ENCODE results near the gene ENTPD2.

Gene ENTPD2

DNA sequence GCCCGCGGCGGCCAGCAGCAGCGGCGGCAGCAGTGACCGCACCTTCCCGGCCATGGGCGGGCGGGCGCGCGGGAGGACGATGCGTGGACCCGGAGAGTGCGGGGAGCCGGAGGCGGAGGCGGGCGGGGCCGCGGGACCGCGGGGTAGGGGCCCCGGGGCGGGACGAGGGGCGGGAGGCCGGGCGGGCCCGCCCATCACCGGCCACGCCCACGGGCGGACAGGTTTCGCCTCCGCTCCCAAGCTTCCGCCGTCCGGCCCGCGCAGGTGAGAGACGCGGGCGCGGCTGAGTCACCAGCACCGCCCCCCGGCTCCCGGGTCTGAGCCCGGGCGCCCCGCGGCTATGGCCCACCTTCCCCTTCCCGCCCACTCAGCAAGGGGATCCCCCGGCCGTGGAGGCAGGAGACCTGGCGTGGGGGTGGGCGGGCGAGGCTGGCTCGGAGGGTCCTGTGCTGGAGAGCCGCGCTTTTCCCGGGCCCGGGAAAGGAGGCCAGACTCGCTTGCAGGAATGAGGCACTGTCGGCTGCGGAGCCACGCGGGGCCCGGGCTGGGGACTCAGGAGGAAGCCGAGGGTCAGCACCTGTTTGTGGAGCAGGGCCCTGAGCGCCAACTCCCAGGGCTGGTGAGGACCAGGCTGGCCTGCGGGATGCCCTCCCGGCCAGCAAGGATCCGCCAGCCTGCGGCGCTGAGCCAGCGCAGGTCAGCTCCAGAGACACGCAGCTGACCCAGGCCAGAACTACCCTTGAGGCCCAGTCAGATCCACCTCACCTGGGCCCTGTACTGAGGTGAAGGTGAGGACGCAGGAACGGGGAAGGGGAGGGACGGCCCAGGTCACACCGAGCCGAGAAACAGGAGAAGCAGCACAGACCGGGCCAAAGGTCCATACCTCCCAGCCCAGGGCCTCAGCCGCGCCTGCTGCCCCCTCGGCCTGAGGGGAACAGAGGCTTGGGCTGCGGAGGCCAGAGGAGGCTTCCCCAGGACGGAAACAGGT lies at the start of gene ENTPD2:
TSS of gene ENTPD2 (minus strand) at position 118 of the 988 bp plus-strand sequence. CDS start at position 54, 64 bp downstream.
- DNase-seq (ENCODE audit: low read depth) = no peak

DNA sequence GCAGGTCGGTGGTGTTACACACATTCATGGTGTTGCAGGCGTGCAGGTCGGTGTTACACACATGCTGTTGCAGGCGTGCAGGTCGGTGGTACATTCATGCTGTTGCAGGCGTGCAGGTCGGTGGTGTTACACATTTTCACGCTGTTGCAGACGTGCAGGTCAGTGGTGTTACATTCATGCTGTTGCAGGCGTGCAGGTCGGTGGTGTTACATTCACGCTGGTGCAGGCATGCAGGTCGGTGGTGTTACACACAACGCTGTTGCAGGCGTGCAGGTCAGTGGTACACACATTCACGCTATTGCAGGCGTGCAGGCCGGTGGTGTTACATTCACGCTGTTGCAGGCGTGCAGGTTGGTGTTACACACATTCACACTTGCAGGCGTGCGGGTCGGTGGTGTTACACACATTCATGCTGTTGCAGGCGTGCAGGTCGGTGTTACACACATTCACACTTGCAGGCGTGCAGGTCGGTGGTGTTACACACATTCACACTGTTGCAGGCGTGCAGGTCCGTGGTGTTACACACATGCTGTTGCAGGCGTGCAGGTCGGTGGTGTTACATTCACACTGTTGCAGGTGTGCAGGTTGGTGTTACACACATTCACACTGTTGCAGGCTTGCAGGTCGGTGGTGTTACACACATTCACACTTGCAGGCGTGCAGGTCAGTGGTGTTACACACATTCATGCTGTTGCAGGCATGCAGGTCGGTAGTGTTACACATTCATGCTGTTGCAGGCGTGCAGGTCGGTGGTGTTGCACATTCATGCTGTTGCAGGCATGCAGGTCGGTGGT lies 49.5 kb upstream of the ENTPD2 start:
- DNase-seq (ENCODE audit: low read depth) = no peak

DNA sequence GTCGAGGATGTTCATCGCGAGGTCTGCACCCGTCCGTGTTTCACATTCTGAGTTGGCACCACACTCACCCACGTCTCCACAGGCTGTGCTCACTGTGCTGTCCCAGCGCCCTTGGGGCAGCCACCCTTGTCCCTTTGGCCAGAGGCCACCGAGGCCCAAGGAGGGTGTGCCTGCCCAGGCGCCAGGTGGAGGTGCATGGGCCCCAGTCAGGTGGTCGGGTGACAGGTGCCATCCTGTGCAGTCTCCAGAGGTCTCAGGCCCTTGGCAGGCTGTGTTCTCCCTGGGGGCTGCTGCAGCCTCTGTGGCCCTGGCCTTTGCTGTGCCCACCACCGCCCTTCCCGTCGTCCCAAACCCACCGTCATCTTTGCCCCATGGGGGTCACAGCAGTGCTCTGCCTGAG lies 45.4 kb upstream of the ENTPD2 start:
- no peak for DNase-seq (ENCODE audit: low read depth)

DNA sequence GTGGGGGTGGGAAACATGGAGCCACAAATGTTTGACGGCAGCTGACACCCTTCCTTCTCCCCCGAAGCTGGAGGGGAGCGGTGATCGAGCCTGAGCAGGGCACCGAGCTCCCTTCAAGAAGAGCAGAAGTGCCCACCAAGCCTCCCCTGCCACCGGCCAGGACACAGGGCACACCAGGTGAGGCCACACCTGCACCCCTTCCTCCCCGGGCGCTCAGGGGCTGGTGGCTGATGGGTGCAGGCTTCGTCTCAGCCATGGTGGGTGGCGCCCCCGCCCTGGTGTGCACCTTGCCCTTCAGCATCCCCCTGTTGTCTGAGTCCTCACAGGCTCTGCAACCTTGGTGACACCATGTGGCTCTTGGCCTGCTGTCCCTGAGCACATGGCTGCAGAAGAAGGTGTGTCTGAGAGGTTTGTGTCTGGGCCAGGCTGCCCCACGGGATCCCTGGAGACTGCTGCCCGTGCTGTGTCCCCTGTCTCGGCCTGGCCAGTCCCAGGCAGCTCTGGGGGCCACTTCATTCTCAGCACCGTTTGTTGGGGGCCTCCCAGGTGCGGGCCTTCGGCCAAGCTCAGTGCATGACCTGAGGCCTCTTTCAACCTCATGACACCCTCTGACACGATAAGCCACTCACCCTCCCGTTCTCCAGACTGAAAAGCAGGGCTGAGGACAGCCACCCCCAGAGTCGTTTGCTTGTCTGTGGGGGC lies 44.1 kb upstream of the ENTPD2 start:
- no peak for DNase-seq (ENCODE audit: low read depth)

DNA sequence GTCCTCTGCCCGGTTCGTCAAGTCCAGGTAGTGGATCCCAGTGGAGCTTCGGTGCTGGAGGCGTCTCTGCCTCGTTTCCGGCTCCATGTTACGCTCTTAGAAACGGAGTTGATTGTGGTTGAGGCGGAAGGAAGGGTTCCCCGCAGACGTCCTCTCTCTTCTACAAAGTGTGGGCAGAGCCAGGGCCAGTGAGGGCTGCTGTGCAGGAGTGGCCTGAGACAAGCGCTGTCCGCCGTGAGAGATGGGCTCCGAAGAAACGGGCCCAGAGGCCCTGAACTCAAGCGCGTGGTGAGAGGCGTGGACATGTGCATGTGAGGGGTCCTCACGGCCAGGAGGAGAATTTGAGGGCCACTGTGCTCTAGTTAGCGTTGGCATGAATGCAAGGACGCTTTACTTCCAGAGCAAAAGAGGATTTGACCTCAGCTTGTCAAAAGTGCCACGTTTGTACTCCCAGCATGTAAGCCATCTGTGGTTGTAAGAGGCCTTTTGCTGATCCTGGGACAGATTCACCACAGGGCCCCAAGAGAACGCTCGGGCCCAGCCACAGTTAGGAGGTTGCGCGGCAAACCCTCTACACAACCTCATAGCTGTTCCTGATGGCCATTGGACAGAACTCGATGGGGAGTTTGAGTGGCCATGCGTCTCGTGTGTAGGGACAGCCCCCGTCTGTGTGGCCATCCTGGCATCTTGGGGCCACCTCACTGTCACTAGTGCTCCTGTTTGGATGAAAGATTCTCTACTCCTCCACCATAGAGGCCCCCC lies 43.1 kb upstream of the ENTPD2 start:
- no peak for DNase-seq (ENCODE audit: low read depth)

DNA sequence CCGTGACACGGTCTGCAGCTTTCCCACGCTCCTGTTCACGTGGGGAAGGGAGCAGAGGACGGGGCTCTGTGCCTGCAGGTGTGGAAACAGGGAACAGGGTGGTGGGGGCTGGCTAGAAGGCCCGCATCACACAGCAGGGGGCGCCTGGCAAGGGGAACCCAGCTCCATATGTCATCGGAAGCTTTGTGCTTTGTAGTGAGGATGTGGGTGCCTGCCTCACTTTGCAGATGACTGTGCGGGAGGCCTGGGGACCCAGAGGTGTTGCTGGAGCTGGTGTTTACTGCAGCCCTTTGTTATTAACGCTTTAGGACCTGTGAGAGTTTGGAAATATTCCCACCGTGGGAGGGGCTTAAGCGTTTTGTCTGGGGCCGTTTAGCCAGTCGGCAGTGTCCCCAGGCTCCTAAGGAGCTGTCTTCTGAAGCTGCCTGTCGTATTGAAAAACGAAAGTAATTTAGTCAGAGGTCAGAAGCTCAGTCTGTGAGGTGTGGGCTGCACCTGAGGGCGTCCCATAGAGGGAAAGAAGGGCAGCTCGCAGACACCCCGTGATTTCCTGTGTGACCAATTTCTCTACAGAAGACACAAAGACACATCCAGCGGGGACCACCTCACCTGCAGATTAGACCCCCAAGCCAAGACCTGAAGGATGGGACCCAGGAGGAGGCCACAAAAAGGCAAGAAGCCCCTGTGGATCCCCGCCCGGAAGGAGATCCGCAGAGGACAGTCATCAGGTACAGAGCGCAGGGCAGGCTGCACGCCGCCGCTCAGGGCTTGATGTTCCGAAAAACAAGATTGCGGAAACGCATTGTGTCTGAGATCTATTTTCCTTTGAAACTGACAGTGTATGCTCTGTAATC lies 42.0 kb upstream of the ENTPD2 start:
- peak; percentile 73 for DNase-seq (ENCODE audit: low read depth)

DNA sequence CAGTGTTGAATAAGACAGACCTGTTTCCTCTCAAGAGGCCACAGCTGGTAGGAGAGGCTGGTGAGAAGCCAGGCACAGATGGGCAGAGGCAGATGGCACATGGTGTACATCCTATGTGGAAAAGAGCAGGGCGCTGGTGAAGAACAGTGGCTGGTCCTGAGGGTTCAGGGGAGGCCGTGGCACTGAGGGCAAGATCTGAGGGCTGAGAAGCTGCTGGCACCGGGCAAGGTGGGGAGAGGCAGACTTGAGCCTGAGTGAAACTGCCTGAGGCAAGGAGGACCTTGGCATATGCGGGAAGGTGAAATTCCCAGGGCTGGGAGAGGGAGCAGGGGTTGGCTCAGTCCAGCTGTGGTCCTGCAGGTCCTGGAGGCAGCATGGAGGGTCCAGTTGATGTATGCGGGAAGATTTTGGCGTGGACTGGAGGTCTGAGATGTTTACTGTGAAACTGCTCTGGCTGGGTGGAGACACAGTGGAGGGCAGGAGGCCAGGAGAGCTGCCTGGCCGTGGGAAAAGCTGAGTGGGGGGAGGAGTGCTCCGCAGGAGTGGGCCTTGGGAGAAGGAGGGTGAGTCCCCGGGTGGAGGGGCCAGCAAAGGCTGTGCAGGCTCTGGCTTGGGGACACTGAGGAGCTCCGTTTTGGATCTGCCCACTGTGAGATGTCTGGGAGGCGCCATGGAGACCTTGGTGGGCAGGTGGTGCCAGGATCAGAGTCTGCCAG lies 35.5 kb upstream of the ENTPD2 start:
- DNase-seq (ENCODE audit: low read depth) = no peak

DNA sequence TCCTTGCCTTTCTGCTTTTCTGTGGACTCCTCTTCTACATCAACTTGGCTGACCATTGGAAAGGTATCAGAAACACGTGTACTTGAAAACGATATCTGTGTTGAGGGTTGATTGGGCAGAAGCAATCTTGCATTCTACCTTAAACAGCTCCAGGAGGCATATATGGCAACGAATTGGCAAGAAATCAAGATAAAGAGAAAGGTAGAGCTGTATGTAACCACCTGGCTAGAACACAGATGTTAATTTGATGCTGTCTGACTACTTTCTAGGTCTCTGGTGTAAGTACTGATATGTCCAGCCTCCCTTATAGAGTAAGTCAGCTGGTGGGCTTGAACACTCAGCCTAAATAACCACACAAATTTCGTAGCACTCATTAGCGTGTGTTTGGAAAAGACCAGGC lies 34.3 kb upstream of the ENTPD2 start:
- no peak for DNase-seq (ENCODE audit: low read depth)

DNA sequence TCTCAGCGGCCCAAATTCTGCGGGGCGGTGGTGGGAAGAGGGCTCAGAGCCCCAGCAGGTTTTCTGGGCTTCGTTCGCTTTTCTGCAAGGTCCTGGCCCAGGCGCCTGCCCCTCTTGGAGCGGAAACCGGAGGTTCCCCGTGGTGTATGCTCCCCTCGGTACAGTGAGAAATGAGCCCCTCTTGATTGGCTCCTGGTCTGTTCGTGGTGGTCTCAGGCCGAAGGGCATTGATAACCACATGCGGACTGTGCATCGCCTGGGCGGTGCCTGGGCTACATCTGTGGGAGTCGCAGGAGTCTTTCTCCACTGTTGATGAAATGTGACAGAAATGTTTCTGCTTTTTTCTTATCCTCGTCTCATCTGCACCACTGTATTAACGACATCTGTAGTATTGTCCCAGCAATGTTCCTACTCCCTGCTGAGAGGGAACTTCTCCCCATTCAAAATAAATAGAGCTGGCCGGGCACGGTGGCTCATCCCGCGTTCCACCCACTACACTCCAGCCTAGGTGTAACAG lies 33.6 kb upstream of the ENTPD2 start:
- no peak for DNase-seq (ENCODE audit: low read depth)

DNA sequence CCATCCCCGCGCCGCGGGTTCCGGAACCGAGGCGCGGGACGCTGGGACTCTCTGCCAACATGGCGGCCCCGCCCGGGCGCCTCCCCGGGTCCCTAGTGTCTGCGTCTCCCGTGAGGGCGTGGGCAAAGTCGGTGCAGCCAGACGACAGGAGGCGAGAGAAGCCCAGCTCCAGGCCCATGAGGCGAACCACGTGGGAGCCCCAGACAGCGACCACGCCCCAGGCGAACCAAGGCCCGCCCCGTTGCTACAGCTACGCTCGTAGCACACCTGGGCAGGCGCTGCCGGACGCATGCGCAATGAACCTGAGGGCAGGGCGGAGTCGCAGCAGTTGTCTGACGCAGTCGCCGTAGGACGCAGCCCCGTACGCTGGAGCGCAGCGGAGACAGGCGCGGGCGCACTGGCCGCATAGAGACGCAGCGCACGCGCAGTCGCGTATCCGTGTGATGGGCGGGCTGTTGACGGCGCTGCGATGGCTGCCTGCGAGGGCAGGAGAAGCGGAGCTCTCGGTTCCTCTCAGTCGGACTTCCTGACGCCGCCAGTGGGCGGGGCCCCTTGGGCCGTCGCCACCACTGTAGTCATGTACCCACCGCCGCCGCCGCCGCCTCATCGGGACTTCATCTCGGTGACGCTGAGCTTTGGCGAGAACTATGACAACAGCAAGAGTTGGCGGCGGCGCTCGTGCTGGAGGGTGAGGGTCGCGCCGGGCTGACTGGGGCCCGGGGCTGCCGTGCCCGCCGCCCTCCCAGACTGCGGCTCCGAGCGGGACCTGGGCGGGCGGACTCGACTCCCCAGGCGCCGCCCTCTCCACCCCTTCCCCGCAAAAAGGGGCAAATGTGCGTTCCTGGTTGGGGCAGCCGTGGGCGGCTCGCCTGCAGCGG lies 32.9 kb upstream of the ENTPD2 start, which contains the start of gene MAN1B1:
TSS of gene MAN1B1 (plus strand) at position 455 of the 878 bp plus-strand sequence. CDS start at position 470, 15 bp downstream.
- peak; percentile 98 for DNase-seq (ENCODE audit: low read depth)

DNA sequence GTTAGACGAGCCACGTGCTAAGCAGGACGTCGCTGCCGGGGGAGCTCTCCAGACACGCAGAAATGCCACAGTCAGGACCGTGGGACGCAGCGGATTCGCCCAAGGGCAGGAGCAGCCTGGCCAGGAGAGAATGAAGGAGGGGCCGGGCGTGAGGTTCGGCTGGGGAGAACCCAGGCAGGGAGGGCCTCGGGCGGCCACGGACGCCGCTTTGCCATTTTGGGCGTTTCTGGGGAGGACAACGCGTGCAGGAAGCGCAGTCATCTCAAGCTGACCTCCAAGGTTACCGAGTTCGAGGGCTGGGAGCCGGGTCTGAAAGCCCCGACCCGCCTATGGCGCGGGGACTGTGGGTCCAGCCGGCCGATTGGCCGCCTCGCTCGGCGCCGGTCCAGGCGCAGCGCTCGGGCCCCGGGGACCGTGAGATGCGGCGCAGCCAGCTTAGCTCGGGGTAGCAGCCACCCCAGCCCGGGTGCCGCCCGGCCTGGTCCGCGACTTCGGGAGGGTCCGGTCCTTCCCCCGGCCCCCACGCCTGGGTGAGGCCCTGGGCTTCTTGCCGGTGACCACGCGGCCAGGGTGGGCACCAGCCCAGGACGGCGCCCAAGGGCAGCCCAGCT lies 32.2 kb upstream of the ENTPD2 start:
- DNase-seq (ENCODE audit: low read depth) = no peak

DNA sequence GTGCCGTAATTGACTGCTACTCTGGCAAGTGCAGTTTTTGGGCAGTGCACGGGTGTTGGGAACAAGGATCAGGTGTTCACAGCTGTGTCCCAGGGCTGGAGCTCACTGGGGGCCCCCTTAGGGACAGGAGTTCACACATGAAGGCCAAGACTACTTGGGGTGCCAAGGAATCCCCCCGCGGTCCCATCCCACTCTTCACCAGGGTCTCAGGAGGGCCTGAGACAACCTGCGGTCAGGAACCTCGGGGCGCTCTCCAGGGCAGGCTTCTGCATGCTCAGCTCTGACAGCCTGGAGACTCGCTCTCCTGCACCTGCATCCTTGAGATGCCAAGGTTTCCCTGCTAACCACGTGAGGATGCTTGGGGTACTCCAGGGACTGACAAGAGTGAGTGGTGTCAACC lies 30.7 kb upstream of the ENTPD2 start:
- DNase-seq (ENCODE audit: low read depth) = no peak

DNA sequence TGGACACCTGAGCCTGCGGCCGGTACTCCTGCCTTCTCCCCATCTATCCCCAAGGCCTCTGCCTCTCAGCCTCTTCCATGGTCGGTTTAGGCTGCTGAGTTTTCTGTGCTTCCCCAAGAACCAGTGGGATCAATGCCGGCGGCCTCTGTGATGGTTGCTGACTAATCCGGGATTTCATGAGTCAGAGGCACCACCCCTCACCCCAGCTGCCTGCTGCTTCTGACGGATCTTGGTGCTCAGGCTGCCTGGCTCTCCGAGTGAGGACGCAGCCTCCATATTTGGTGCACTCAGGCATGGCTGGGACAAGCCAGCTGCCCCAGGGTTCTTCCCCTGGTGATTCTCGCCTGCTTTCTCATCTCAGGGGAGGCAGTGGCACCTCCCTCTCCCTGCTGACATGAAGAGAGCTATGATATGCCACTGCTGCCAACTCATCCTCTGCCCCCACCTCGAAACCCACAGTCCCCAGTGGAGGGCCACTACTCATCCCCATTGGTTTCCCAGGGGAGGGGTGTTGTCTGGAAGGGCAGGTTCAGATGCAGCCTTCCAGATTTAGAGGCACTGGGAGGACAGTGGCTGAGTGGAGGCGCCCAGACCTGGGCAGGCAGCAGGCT lies 29.6 kb upstream of the ENTPD2 start:
- DNase-seq (ENCODE audit: low read depth) = no peak

DNA sequence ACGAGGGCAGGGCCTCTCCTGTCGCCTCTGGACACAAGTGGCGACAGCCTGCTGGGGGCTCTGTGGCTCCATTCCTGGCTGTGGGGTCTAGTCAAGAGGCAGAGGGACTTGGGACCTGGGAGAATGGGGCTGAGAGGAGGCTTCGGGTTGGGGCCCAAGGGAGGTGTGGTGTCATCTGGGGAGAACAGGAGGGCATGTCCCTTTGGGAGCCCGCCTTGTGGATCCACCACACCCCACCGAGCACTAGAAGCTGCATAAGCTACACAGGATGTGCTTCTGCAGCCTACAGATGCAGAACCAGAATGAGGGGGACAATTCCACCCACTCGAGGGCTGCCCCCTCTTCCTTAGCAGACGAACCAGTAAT lies 29.0 kb upstream of the ENTPD2 start:
- DNase-seq (ENCODE audit: low read depth) = no peak

DNA sequence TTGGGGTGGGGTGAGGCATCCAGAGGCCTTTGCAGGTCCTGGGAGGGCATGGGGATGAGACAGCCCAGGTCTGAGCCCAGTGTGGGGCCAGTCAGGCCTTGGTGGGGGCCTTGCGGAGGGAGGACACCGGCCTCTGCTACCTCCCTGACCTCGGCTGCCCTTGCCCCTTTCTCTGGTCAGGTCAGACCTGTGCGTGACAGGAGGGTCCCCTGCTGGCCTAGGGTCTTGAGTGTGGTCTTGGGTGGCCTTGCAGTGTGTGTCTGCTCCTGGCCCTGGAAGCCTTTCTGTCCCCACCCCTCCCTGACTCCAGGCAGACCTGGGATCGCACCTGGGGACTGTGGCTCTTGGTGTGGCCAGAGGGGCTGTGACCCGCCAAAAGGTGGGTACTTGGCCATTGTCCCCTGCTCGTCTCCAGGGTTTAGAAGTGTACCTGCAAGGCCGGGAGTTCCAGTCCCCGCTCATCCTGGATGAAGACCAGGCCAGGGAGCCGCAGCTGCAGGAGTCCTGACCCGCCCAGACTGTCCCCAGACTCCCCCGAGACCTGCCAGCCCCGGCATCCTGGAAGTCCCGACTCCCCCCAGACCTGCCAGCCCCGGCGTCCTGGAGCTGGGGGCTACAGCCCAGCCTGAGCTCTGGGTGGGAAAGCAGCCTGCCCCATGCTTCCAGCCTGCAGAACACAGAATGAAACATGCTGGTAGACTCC lies 28.5 kb upstream of the ENTPD2 start:
- no peak for DNase-seq (ENCODE audit: low read depth)

DNA sequence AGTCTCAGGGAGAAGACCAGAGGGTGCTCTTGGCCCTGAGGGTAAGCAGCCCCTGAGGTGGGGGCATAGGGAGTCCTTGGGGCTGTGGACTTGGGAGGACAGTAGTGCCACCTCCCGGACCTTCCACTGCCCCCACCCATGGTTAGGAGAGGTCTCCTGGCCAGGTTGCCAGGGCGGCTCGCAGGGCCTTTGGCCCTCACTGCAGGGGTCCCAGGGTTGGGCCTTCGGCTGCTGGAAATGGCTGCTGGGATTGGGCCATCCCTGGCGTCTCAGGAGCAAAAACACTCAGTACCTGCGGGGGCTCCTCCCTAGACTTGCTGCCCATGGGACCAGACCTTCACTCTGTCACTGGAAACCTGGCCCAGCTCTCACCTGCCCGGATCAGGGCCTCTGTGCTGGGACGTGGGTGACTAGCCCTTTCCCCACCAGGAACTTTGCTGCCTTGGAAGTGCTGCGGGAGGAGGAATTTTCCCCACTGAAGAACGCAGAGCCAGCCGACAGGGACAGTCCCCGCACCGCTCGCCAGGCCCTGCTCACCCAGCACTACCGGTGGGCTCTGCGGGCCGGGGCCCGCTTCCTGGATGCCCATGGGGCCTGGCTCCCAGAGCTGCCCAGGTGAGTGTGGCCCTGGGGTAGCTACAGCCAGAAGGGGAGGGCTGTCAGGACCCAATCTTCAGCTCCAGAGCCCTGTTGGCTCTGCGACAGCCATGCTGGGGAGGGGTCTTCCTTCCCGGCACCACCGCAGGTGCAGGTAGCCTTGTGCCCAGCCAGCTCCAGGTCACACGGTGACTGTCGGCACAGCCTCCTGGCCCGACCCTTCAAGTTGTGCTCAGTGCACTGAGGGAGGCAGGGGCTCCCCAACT lies 26.6 kb upstream of the ENTPD2 start:
- no peak for DNase-seq (ENCODE audit: low read depth)
